C4-2B (cell line): ENCODE results near the gene PDK2.

ENCODE experiments used
- CTCF ChIP-seq: fragments of 450-650 bp; conservative IDR thresholded peaks from 2 replicates; pipeline ENCODE4 v1.5.1; 2017; ENCODE audit warnings: mild to moderate bottlenecking
- ZFX ChIP-seq: fragments of 450-650 bp; IDR thresholded peaks from 2 replicates; pipeline ENCODE4 v1.6.1; 2017

GRCh38 chr17:50064253-50065001 is 30.7 kb upstream of the PDK2 start:
- TF ChIP-seq CTCF: no peak
- TF ChIP-seq ZFX: no peak
